T-helper 2 cell treated with Interferon-gamma antibody and Interleukin-4, amounts not matched to agents 5 μg/mL and 100 μg/mL, for 36 hours (primary cell): ENCODE data around the gene ADAMTS6.
"Not testable (repeated sequence)": the region's sequence is repeated elsewhere in the genome, so short reads cannot be mapped to it uniquely, and the experiment has no call there.

Experiments
- DNase-seq: peaks from one replicate; pipeline ENCODE4 v3.0.0; 2021; ENCODE audit warnings: low spot score
- H3K27ac Mint-ChIP-seq: one replicate; pipeline ENCODE4 v1.8.0; 2021; ENCODE audit warnings: mild to moderate bottlenecking, mixed read lengths
- H3K27me3 Mint-ChIP-seq: one replicate; pipeline ENCODE4 v1.8.0; 2021; ENCODE audit warnings: low read depth, mixed read lengths
- H3K36me3 Mint-ChIP-seq: one replicate; pipeline ENCODE4 v1.8.0; 2021; ENCODE audit warnings: low read depth, mixed read lengths
- H3K4me1 Mint-ChIP-seq: one replicate; pipeline ENCODE4 v1.8.0; 2021; ENCODE audit warnings: low read depth, mixed read lengths
- H3K4me3 Mint-ChIP-seq: one replicate; pipeline ENCODE4 v1.8.0; 2022; ENCODE audit warnings: mild to moderate bottlenecking, moderate library complexity, mixed read lengths
- H3K9me3 Mint-ChIP-seq: one replicate; pipeline ENCODE4 v1.8.0; 2021; ENCODE audit warnings: mixed read lengths

The ADAMTS6 gene

DNA sequence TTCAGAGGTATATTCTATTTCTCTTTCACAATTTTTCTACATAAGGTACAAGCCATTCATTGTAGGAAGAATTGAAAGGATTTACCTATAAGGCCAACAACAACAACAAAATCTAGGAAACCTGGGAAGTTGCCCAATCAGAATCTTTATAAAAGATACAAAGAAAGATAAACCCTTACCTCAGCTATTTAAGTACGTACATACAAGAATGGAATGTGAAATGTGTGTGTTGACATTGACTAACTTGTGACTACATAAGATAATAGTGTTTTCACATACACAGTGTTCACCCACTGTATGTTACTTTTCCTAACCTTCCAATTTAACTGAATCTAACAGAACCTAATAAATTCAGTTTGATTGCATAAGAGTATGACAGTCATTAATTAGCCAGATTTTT is 154.1 kb downstream of the ADAMTS6 start:
- Mint-ChIP-seq H3K36me3 (no peaks in the 10 kb centered on the region), H3K27ac (no peak overlapping the region), H3K9me3 (no peaks in the 10 kb centered on the region), H3K4me3 (no peak overlapping the region), H3K27me3 (no peaks in the 10 kb centered on the region), H3K4me1 (no peaks in the 10 kb centered on the region)
- no peak for DNase-seq

DNA sequence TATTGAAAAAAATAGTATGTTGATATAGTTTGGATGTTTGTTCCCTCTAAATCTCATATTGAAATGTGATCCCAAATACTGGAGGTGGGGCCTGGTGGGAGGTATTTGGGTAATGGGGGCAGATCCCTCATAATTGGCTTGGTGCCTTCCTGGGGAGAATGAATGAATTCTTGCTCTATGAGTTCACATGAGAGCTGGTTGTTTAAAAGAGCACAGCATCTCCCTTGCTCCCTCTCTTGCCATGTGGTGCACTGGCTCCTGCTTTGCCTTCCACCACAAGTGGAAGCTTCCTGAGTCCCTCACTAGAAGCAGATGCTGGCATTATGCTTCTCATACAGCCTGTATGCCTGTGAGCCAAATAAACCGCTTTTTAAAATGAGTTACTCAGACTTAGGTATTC is 154.8 kb downstream of the ADAMTS6 start:
- no peaks in the 10 kb centered on the region for H3K27me3 Mint-ChIP-seq
- no peak for DNase-seq
- no peak overlapping the region for H3K27ac Mint-ChIP-seq
- no peaks in the 10 kb centered on the region for H3K36me3 Mint-ChIP-seq
- H3K4me3 Mint-ChIP-seq: no peak overlapping the region
- no peaks in the 10 kb centered on the region for H3K9me3 Mint-ChIP-seq
- no peaks in the 10 kb centered on the region for H3K4me1 Mint-ChIP-seq

DNA sequence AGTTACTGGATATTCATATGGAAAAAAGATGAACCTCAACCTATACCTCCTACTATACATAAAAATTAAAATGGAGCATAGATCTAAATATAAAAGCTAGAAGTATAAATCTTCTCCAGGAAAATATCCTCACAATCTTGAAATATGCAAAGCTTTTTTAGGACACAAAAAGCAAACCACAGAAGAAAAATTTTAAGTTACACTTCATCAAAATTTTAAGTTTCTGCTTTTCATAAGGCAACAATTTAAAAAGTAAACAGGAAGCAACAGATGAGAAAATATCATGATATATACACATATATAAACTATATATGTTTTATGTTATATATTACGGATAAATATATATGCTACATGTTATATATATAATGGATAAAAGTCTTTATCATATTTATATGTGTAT is 157.5 kb downstream of the ADAMTS6 start:
- DNase-seq: no peak
- no peaks in the 10 kb centered on the region for H3K27me3 Mint-ChIP-seq
- no peaks in the 10 kb centered on the region for H3K9me3 Mint-ChIP-seq
- no peak overlapping the region for H3K27ac Mint-ChIP-seq
- no peaks in the 10 kb centered on the region for H3K36me3 Mint-ChIP-seq
- H3K4me3 Mint-ChIP-seq: no peak overlapping the region
- no peaks in the 10 kb centered on the region for H3K4me1 Mint-ChIP-seq

DNA sequence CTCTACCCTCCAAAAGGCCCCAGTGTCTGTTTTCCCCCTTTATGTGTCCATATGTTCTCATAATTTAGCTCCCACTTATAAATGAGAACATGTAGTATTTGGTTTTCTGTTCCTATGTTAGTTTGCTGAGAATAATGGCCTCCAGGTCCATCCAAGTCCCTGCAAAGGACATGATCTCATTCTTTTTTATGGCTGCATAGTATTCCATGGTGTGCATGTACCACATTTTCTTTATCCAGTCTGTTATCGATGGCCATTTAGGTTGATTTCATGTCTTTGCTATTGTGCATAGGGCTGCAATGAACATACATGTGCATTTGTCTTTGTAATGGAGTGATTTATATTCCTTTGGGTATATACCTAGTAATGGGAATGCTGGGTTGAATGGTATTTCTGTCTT is 161.0 kb downstream of the ADAMTS6 start:
- H3K4me1 Mint-ChIP-seq, H3K9me3 Mint-ChIP-seq: not testable (repeated sequence)

DNA sequence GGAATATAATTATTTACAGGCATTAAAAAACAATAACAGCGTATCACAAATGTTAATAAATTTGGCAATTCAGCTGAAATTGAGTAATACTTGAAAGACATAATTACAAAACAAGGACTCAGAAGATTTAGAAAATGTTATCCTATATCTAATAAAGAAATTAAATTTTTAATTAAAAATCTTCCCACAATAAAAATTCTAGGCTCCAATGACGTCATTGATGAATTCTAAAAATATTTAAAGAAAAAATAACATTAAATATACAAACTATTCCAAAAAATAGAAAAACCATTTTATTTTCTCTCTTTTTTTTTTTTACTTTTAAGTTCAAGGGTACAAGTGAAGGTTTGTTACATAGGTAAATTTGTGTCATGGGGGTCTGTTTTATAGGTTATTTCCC is 161.5 kb downstream of the ADAMTS6 start:
- no peaks in the 10 kb centered on the region for H3K36me3 Mint-ChIP-seq
- no peaks in the 10 kb centered on the region for H3K9me3 Mint-ChIP-seq
- no peaks in the 10 kb centered on the region for H3K4me1 Mint-ChIP-seq
- no peaks in the 10 kb centered on the region for H3K27me3 Mint-ChIP-seq
- H3K27ac Mint-ChIP-seq: no peak overlapping the region
- no peak for DNase-seq
- no peak overlapping the region for H3K4me3 Mint-ChIP-seq

More for the DNA sequence above, 161.0 kb downstream of the ADAMTS6 start:
- not testable (repeated sequence) for H3K27me3 Mint-ChIP-seq, H3K36me3 Mint-ChIP-seq, H3K4me3 Mint-ChIP-seq, DNase-seq, H3K27ac Mint-ChIP-seq

DNA sequence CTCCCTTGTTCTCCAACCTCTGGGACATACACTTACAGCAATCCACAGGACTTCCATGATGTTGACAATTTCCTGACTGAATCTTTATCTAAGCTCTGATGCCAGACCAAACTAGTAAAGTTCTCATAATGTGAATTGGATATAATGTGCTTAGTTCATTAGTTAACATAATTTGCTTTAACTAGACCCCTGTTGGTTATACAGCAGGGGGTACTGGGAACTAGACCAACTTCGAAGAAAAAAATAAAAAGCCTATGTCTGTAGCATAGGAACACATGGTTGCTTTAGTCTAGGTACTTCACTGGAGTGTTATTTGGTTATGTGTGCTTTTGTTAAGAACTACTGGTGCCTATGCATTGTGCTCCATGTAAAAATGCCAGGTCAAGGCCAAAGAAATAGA is 173.8 kb downstream of the ADAMTS6 start:
- no peak for DNase-seq
- Mint-ChIP-seq H3K27ac (no peak overlapping the region), H3K9me3 (no peaks in the 10 kb centered on the region), H3K4me1 (no peaks in the 10 kb centered on the region), H3K27me3 (no peaks in the 10 kb centered on the region), H3K36me3 (no peaks in the 10 kb centered on the region), H3K4me3 (no peak overlapping the region)

DNA sequence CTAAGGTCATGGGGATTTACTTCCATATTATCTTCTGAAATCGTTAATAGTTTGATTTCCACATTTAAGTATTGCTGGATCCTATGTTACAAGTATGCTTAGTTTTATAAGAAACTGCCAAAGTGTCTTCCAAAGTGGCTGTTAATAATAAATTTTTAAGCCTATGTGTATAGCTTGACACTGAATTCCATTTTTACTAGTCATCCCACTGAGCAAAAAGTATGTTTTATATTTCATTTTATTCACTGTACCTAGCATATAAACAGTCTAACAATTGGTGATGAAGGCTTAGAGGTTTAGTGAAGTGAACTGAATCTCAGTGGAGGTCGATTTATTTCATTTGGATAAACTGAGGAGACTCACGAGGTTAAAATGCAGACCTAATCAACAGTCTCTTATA is 174.6 kb downstream of the ADAMTS6 start:
- Mint-ChIP-seq H3K36me3 (no peaks in the 10 kb centered on the region), H3K27ac (no peak overlapping the region), H3K27me3 (no peaks in the 10 kb centered on the region), H3K4me1 (no peaks in the 10 kb centered on the region), H3K4me3 (no peak overlapping the region), H3K9me3 (no peaks in the 10 kb centered on the region)
- DNase-seq: no peak

DNA sequence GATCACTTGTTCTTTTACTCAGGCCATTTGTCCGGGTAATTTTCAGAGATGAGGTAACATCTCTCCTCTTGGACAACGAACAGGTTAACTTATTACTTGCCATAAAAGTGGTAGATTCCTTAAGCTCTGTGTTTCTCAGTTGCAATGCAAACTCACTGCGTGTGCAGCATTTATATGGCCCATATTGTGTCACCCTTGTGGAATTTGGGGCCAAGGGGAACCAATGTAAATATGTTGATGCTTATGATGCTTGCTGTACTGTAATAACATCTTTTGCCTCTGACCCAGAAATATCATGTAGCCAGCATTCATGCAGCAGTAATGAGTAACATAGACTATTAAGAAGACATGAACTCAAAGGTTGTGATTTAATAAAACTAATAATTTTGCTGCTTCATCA is 175.8 kb downstream of the ADAMTS6 start:
- Mint-ChIP-seq H3K4me3 (no peak overlapping the region), H3K36me3 (no peaks in the 10 kb centered on the region), H3K27ac (no peak overlapping the region), H3K4me1 (no peaks in the 10 kb centered on the region), H3K27me3 (no peaks in the 10 kb centered on the region), H3K9me3 (no peaks in the 10 kb centered on the region)
- DNase-seq: no peak

DNA sequence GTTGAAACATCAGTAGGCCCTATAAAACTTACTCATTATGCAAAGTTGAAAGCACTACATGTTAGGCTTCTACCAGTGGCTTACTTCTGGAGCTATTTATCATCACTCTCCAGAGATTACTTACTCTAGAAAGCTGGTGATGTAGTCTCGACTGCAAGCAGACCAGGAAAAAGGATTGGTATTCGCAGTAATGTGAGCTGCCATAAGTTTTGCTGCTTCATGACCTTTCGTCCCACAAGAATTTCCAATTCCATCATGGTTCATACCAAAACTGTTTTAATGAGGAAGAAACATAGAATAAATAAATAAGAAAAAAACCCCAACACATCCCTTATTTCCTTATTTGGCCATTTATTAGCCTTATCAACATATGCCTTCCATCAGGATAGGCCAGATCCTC is 181.9 kb downstream of the ADAMTS6 start:
- no peaks in the 10 kb centered on the region for H3K36me3 Mint-ChIP-seq
- H3K4me1 Mint-ChIP-seq: no peaks in the 10 kb centered on the region
- no peaks in the 10 kb centered on the region for H3K27me3 Mint-ChIP-seq
- H3K27ac Mint-ChIP-seq: no peak overlapping the region
- no peak for DNase-seq
- H3K9me3 Mint-ChIP-seq: no peaks in the 10 kb centered on the region
- H3K4me3 Mint-ChIP-seq: no peak overlapping the region

DNA sequence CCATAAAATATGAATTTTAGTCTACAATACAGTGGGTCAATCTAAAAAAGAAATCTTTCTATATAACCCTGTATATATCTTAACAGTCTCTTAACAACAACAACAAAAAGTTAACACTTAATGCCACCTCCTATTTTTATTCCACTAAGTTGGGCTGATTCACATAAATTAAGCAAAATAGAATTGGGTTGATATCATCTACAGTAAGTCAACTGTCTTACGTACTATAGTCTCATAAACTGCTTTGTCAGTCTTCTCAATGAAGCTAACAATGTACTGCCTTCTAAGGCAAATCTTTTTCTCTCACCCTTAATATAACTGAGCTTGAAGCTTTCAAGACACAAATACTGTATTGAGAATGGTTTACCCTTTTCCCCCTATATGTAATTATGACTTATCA is 185.7 kb downstream of the ADAMTS6 start:
- Mint-ChIP-seq H3K27me3 (no peaks in the 10 kb centered on the region), H3K9me3 (no peaks in the 10 kb centered on the region), H3K36me3 (no peaks in the 10 kb centered on the region), H3K27ac (no peak overlapping the region), H3K4me3 (no peak overlapping the region), H3K4me1 (no peaks in the 10 kb centered on the region)
- no peak for DNase-seq

DNA sequence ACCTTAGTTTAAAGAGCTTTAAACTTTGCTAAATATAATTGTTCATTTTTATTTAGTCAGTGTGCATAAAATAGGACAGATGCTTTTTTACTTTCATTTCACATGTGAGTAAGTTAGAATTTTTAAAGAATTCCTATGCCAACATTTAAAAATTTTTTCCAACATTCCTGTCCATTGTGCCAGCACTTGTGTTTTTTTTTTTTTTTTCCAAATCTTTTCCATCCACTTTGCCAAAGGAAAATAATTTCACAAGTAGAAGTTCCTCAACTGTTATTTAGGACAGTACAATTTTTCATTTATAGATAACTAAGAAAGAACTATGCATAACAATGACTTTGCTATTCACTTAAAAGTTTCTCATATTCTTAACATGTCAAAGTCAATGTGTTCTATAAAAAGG is 189.5 kb downstream of the ADAMTS6 start:
- no peaks in the 10 kb centered on the region for H3K27me3 Mint-ChIP-seq
- H3K27ac Mint-ChIP-seq: no peak overlapping the region
- DNase-seq: no peak
- H3K36me3 Mint-ChIP-seq: no peaks in the 10 kb centered on the region
- H3K9me3 Mint-ChIP-seq: no peaks in the 10 kb centered on the region
- no peak overlapping the region for H3K4me3 Mint-ChIP-seq
- no peaks in the 10 kb centered on the region for H3K4me1 Mint-ChIP-seq

DNA sequence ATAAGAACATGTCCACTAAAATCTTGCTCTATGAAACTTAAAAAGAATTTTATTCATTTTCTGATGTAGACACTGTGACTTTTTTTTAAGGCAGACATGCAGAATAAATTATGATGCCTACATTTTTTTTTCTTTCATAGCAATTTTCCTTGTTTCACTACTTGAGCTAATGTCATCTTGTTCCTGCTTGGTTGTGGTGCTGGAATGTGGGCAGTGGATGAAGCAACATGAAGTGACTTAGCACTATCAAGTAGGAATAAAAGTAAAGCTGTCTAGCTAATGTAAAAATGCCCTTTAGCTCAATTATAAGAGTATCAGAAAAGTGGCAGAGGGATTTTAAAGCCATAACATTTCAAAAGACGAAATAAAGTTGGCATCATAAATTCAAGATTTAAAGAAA is 191.0 kb downstream of the ADAMTS6 start:
- Mint-ChIP-seq H3K27ac (no peak overlapping the region), H3K27me3 (no peaks in the 10 kb centered on the region), H3K9me3 (no peaks in the 10 kb centered on the region), H3K4me1 (no peaks in the 10 kb centered on the region), H3K36me3 (no peaks in the 10 kb centered on the region), H3K4me3 (no peak overlapping the region)
- DNase-seq: no peak

DNA sequence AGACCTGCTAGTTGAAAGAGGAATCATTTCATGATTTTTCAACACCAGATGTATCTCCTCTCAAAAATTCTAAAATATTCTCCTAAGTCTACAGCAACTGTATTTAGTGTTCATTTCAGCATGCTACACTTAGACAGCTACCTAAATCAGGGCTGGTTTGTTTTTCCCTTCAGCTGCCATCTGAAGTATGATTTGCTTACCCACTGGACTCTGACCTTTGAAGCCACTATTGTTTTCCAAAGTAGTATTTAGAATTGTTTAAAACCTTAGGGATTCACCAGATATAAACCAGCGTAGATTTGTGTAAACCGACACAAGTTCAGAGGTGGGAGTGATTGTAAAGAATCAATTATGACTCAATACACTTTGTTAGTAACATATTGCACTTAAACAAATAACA is 193.1 kb downstream of the ADAMTS6 start:
- Mint-ChIP-seq H3K27me3 (no peaks in the 10 kb centered on the region), H3K27ac (no peak overlapping the region), H3K4me3 (no peak overlapping the region), H3K9me3 (no peaks in the 10 kb centered on the region), H3K4me1 (no peaks in the 10 kb centered on the region), H3K36me3 (no peaks in the 10 kb centered on the region)
- no peak for DNase-seq

DNA sequence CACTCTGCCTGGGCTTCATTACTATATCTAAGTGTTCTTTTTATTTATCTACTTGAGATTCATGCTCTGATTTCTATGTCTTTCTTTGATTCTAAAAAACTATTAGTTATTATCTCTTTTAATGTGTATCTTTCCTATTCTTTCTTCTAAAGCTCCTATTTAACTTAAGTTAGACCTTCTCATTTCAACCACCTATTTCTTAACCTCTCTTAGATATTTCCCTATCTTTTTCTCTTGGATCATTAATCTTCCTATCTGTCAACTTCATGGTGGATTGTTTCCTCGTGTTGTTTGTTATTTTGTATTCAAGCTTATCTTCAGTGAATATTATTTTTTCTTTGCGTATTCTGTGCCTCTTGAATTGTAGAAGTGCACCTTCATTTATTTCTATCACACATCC is 202.1 kb downstream of the ADAMTS6 start:
- Mint-ChIP-seq H3K27me3 (no peaks in the 10 kb centered on the region), H3K27ac (no peak overlapping the region), H3K4me1 (no peaks in the 10 kb centered on the region), H3K4me3 (no peak overlapping the region), H3K9me3 (no peaks in the 10 kb centered on the region), H3K36me3 (no peaks in the 10 kb centered on the region)
- no peak for DNase-seq

DNA sequence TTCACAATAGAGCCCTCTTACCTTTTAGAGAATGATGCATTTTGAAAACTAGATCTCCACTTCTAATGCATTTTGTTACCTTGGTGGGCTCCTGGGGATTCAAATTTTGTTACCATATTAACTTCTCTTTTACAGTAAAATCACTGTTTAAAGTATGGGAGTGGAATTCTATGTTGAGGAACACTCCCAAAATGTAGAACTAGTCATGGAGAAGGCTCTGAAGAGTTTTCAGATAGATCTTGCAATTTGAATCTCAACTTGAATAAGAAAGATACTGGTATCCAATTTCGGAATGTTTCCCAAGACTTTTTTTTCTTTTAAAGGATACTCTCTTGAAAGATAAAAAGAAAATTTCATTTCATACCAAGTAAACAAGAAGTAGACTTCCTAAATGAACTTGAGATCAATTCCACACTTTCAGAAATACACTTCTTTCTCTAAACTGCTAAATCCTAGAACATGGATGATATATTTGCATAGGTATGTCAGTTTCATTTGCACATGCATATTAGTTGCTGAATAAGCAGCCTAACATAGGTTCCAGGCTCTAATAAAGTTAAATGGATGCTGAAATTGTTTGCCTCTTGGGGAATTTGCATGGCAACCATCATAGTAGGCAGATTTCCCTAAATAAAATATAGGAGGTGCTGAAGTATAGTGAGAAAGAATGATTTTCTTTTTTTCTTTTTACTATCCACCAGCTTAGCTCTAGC is 205.4 kb downstream of the ADAMTS6 start:
- H3K27ac Mint-ChIP-seq: no peak overlapping the region
- no peaks in the 10 kb centered on the region for H3K4me1 Mint-ChIP-seq
- H3K4me3 Mint-ChIP-seq: no peak overlapping the region
- no peaks in the 10 kb centered on the region for H3K36me3 Mint-ChIP-seq
- H3K27me3 Mint-ChIP-seq: no peaks in the 10 kb centered on the region
- no peak for DNase-seq
- H3K9me3 Mint-ChIP-seq: no peaks in the 10 kb centered on the region
